Measurements from ENCODE around the gene CSNK1D.

CSNK1D gene

GRCh38 chr17:82300707-82301270 lies 27.3 kb upstream of the CSNK1D start:
- H3K36me3 ChIP-seq (ENCODE audit: control insufficient read depth, insufficient read depth, low read length) = no peaks in the 10 kb centered on the region
- no peak overlapping the region for H3K4me3 ChIP-seq (ENCODE audit: extremely low read depth, insufficient read depth, low read length, poor library complexity, severe bottlenecking)
- H3K9me3 ChIP-seq (ENCODE audit: control insufficient read depth, low read length) = no peaks in the 10 kb centered on the region
- no peak overlapping the region for H3K27ac ChIP-seq (ENCODE audit: low read depth, low read length, severe bottlenecking)
- WGBS, 2 experiments (ENCODE audit: insufficient coverage in 2 of 2) = 55 to 64% methylated on average over 20 to 21 of the region's 21 CpGs
- peaks cover 16% of the 10 kb centered on the region for H3K4me1 ChIP-seq (ENCODE audit: control insufficient read depth, insufficient read depth, low read length, poor library complexity, severe bottlenecking)

GRCh38 chr17:82300228-82300627 lies 26.7 kb upstream of the CSNK1D start:
- Histone ChIP-seq H3K36me3 (ENCODE audit: control insufficient read depth, insufficient read depth, low read length) (no peaks in the 10 kb centered on the region), H3K4me3 (ENCODE audit: extremely low read depth, insufficient read depth, low read length, poor library complexity, severe bottlenecking) (no peak overlapping the region), H3K27ac (ENCODE audit: low read depth, low read length, severe bottlenecking) (no peak overlapping the region), H3K9me3 (ENCODE audit: control insufficient read depth, low read length) (no peaks in the 10 kb centered on the region), H3K4me1 (ENCODE audit: control insufficient read depth, insufficient read depth, low read length, poor library complexity, severe bottlenecking) (peaks cover 16% of the 10 kb centered on the region)
- 91 to 99% methylated on average over 7 to 12 of the region's 13 CpGs for WGBS, 2 experiments (ENCODE audit: insufficient coverage in 2 of 2)

DNA sequence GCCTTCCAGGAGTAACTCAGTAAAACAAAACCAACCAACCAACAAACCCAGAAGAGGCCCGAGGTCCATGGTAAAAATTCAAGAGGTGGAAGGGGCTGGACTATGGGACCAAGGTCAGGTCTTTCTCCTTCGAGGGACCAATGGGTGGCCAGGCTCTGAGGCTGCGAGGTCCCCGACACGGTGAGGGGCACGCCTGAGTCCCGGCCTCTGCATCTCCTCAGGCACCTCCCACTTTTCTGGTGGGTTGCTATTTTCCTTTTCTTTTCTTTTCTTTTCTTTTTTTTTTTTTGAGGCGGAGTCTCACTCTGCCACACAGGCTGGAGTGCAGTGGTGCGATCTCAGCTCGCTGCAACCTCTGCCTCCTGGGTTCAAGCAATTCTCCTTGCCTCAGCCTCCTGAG lies 26.0 kb upstream of the CSNK1D start:
- whole genome bisulfite sequencing, 2 experiments (ENCODE audit: insufficient coverage in 2 of 2) = 82 to 90% methylated on average over 8 to 9 of the region's 10 CpGs
- Histone ChIP-seq H3K27ac (ENCODE audit: low read depth, low read length, severe bottlenecking) (no peak overlapping the region), H3K4me3 (ENCODE audit: extremely low read depth, insufficient read depth, low read length, poor library complexity, severe bottlenecking) (no peak overlapping the region), H3K4me1 (ENCODE audit: control insufficient read depth, insufficient read depth, low read length, poor library complexity, severe bottlenecking) (peaks cover 12% of the 10 kb centered on the region), H3K9me3 (ENCODE audit: control insufficient read depth, low read length) (no peaks in the 10 kb centered on the region), H3K36me3 (ENCODE audit: control insufficient read depth, insufficient read depth, low read length) (no peaks in the 10 kb centered on the region)

DNA sequence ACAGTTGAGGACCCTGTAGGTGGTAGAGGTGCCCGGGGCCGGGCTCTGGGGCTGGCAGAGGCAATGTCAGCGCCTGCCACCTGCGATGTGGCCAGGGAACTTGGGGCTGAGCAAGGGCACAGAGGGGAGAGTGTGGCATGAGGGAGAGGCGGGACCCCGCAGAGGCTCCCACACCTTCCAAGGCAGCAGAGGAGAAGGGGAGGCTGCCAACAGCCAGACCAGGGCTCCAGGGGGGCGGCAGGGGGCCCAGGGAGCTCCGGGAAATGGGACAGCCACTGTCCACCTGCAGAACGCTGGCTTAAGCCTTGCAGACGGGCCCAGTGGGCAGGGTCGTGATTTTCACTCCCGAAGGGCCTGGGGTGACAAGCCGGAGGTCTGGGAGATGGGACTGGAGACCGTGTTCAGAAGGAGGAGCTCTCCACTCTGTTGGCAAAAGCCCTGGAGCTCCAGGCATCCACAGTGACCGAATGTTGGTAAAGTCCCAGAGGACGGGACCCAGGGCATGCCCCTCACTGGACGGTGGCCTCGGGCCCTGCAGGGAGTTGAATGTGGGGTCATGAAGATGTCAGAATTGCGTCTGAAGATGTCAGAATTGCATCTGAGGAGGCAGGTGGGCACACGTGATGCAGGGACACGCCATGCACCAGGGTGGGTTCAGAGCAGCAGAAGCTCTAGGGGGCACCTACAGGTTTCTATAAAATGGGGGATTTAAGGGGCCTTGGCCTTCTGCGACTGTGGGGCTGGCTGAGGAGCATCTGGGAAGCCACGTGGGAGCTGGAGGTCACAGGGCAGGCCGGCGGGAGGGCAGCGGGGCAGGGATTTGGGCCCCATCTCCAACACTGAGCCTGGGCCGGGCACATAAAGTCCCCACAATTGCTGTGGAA lies 25.3 kb upstream of the CSNK1D start:
- Histone ChIP-seq H3K27ac (ENCODE audit: low read depth, low read length, severe bottlenecking) (no peak overlapping the region), H3K4me1 (ENCODE audit: control insufficient read depth, insufficient read depth, low read length, poor library complexity, severe bottlenecking) (peaks cover 12% of the 10 kb centered on the region), H3K9me3 (ENCODE audit: control insufficient read depth, low read length) (no peaks in the 10 kb centered on the region), H3K36me3 (ENCODE audit: control insufficient read depth, insufficient read depth, low read length) (peaks cover 2% of the 10 kb centered on the region), H3K4me3 (ENCODE audit: extremely low read depth, insufficient read depth, low read length, poor library complexity, severe bottlenecking) (no peak overlapping the region)
- WGBS, 2 experiments (ENCODE audit: insufficient coverage in 2 of 2) = 89 to 93% methylated on average over 24 to 27 of the region's 27 CpGs

- no peak overlapping the region for H3K4me3 ChIP-seq (ENCODE audit: extremely low read depth, insufficient read depth, low read length, poor library complexity, severe bottlenecking)
- no peaks in the 10 kb centered on the region for H3K9me3 ChIP-seq (ENCODE audit: control insufficient read depth, low read length)
- H3K27ac ChIP-seq (ENCODE audit: low read depth, low read length, severe bottlenecking) = no peak overlapping the region
- H3K4me1 ChIP-seq (ENCODE audit: control insufficient read depth, insufficient read depth, low read length, poor library complexity, severe bottlenecking) = peaks cover 8% of the 10 kb centered on the region
- peaks cover 2% of the 10 kb centered on the region for H3K36me3 ChIP-seq (ENCODE audit: control insufficient read depth, insufficient read depth, low read length)
- 71 to 79% methylated on average over 33 to 34 of the region's 36 CpGs for WGBS, 2 experiments (ENCODE audit: insufficient coverage in 2 of 2)
Observed at GRCh38 chr17:82297714-82298537, 24.4 kb upstream of the CSNK1D start.

DNA sequence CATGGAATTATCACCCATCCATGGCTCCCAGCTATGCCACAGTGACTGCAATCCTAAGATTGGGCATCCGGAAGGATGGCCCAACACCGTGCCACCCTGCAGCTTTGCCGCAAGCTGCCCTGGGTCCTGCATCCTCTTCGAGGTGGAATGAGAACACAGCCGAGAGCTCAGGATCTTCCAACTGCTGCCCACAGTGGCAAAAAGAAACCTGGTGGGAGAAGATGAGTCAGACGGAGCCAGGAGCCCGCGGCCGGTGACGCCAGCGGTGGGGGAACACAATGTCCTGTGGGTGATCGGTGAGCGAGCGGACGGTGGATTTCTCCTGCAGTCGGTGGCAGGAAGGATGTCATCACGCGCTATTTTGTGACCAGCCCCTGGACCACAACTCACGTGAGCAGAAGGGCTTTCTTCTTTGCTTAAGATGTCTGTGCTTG lies 23.8 kb upstream of the CSNK1D start:
- H3K4me3 ChIP-seq (ENCODE audit: extremely low read depth, insufficient read depth, low read length, poor library complexity, severe bottlenecking) = no peak overlapping the region
- 76 to 86% methylated on average over 18 to 19 of the region's 19 CpGs for WGBS, 2 experiments (ENCODE audit: insufficient coverage in 2 of 2)
- H3K27ac ChIP-seq (ENCODE audit: low read depth, low read length, severe bottlenecking) = no peak overlapping the region
- H3K36me3 ChIP-seq (ENCODE audit: control insufficient read depth, insufficient read depth, low read length) = peaks cover 2% of the 10 kb centered on the region
- H3K4me1 ChIP-seq (ENCODE audit: control insufficient read depth, insufficient read depth, low read length, poor library complexity, severe bottlenecking) = peaks cover 8% of the 10 kb centered on the region
- no peaks in the 10 kb centered on the region for H3K9me3 ChIP-seq (ENCODE audit: control insufficient read depth, low read length)

DNA sequence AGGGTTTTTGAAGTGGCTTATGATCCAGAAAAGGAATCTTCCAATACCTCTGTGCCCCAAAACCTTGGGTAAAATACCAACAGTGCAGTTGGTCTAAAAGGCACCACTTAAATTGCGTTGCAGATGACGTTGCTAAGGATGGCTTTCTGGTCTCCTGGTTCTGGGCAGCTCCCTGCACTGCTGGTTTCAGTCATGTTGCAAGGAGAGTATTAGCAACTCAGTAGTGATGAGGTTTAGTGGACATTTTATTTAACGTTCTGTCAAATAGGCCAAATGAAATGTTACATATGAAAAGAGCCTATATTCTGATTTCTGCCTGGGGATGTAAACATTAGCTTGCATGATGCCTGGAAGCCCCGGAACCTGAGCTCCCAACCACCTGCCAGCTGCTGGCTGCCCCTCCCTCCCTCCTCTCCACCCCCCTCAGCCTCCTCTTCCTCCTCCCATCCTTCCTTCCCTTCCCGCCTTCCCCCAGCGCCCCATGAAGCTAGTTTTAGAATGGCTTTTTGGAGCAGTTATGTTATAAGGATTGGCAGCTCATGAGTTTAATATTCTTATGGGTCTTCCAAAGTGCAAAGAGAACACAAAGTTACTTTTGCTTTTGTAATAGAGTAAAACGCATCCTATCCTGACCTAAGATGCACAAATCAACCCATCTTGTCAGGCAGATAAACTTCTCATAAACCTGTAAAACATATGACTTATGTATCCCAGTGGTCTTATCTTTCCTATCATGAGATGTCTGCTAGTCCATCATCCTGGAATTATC lies 23.2 kb upstream of the CSNK1D start:
- Histone ChIP-seq H3K27ac (ENCODE audit: low read depth, low read length, severe bottlenecking) (no peak overlapping the region), H3K4me3 (ENCODE audit: extremely low read depth, insufficient read depth, low read length, poor library complexity, severe bottlenecking) (no peak overlapping the region), H3K9me3 (ENCODE audit: control insufficient read depth, low read length) (no peaks in the 10 kb centered on the region), H3K36me3 (ENCODE audit: control insufficient read depth, insufficient read depth, low read length) (peaks cover 2% of the 10 kb centered on the region), H3K4me1 (ENCODE audit: control insufficient read depth, insufficient read depth, low read length, poor library complexity, severe bottlenecking) (peaks cover 8% of the 10 kb centered on the region)
- 64 to 76% methylated on average over 4 of the region's 7 CpGs for WGBS, 2 experiments (ENCODE audit: insufficient coverage in 2 of 2)

- no peak overlapping the region for H3K27ac ChIP-seq (ENCODE audit: low read depth, low read length, severe bottlenecking)
- peaks cover 8% of the 10 kb centered on the region for H3K4me1 ChIP-seq (ENCODE audit: control insufficient read depth, insufficient read depth, low read length, poor library complexity, severe bottlenecking)
- H3K9me3 ChIP-seq (ENCODE audit: control insufficient read depth, low read length) = no peaks in the 10 kb centered on the region
- H3K36me3 ChIP-seq (ENCODE audit: control insufficient read depth, insufficient read depth, low read length) = peaks cover 2% of the 10 kb centered on the region
- H3K4me3 ChIP-seq (ENCODE audit: extremely low read depth, insufficient read depth, low read length, poor library complexity, severe bottlenecking) = no peak overlapping the region
- 88 to 94% methylated on average over 4 of the region's 4 CpGs for WGBS, 2 experiments (ENCODE audit: insufficient coverage in 2 of 2)
Observed at GRCh38 chr17:82295472-82295814, 21.9 kb upstream of the CSNK1D start.

DNA sequence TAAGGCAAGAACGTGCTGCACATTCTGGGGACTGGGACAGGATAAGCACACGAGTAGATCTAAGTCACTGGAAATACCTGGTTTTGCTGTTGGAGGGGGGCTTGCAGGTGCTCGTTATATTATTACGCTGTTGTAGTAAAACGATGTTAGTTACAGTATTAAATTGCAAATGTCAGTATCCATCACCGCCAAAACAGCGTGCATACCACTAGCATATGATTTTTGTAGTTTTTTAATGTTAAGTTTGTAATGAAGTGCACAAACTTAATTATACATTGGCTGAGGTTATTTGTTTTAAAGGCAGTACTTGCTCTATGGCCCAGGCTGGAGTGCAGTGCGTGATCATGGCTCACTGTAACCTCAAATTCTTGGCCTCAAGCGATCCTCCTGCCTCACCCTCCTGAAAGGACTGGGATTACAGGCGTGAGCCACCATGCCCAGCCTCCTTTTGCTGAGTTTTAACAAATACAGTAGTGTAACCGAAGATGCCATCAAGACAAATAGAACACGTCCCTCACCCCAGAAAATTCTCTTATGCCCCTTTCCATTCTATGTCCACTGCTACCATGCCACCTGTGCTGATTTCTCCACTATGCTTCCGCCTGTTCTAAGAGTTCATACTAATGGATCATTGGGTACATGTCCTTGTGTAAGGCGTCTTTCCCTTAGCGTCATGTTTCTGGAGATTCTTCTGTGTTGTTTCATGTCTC lies 20.7 kb upstream of the CSNK1D start:
- H3K4me3 ChIP-seq (ENCODE audit: extremely low read depth, insufficient read depth, low read length, poor library complexity, severe bottlenecking) = no peak overlapping the region
- peaks cover 2% of the 10 kb centered on the region for H3K36me3 ChIP-seq (ENCODE audit: control insufficient read depth, insufficient read depth, low read length)
- peaks cover 8% of the 10 kb centered on the region for H3K4me1 ChIP-seq (ENCODE audit: control insufficient read depth, insufficient read depth, low read length, poor library complexity, severe bottlenecking)
- H3K27ac ChIP-seq (ENCODE audit: low read depth, low read length, severe bottlenecking) = no peak overlapping the region
- no peaks in the 10 kb centered on the region for H3K9me3 ChIP-seq (ENCODE audit: control insufficient read depth, low read length)
- 89 to 95% methylated on average over 11 to 15 of the region's 15 CpGs for WGBS, 2 experiments (ENCODE audit: insufficient coverage in 2 of 2)

All from mesodermal cell (in vitro differentiated cells).